ENCODE measurements around the gene SLC5A1.

The SLC5A1 gene

GRCh38 chr22:32042924-32043323 is at the start of gene SLC5A1:
SLC5A1 (plus strand) TSS chr22:32043261; CDS start chr22:32043282, 21 bp downstream.
- no peak for DNase-seq (ENCODE audit: low spot score)
- no peaks in the 10 kb centered on the region for H3K4me1 Mint-ChIP-seq (ENCODE audit: low read depth)
- peaks cover 57% of the 10 kb centered on the region for H3K27me3 Mint-ChIP-seq (ENCODE audit: low read depth)
- no peaks in the 10 kb centered on the region for H3K36me3 Mint-ChIP-seq (ENCODE audit: low read depth)
- no peak within 1 kb of the TSS for H3K27ac Mint-ChIP-seq
- no peaks in the 10 kb centered on the region for H3K9me3 Mint-ChIP-seq
- no peak within 1 kb of the TSS for H3K4me3 Mint-ChIP-seq

GRCh38 chr22:31995046-31995445 is 48.0 kb upstream of the SLC5A1 start:
- Mint-ChIP-seq H3K27ac (no peak overlapping the region), H3K4me3 (no peak overlapping the region), H3K9me3 (no peaks in the 10 kb centered on the region), H3K36me3 (ENCODE audit: low read depth) (no peaks in the 10 kb centered on the region), H3K27me3 (ENCODE audit: low read depth) (peaks cover 14% of the 10 kb centered on the region), H3K4me1 (ENCODE audit: low read depth) (no peaks in the 10 kb centered on the region)
- no peak for DNase-seq (ENCODE audit: low spot score)

- Mint-ChIP-seq H3K27me3 (ENCODE audit: low read depth) (peaks cover 14% of the 10 kb centered on the region), H3K27ac (no peak overlapping the region), H3K9me3 (no peaks in the 10 kb centered on the region), H3K36me3 (ENCODE audit: low read depth) (no peaks in the 10 kb centered on the region), H3K4me3 (no peak overlapping the region), H3K4me1 (ENCODE audit: low read depth) (no peaks in the 10 kb centered on the region)
- DNase-seq (ENCODE audit: low spot score), result no peak
These were observed 47.3 kb upstream of the SLC5A1 start for GRCh38 chr22:31995807-31996206.

- H3K27ac Mint-ChIP-seq, result no peak overlapping the region
- H3K27me3 Mint-ChIP-seq (ENCODE audit: low read depth), result peaks cover 7% of the 10 kb centered on the region
- H3K9me3 Mint-ChIP-seq, result no peaks in the 10 kb centered on the region
- H3K4me3 Mint-ChIP-seq, result no peak overlapping the region
- H3K36me3 Mint-ChIP-seq (ENCODE audit: low read depth), result no peaks in the 10 kb centered on the region
- DNase-seq (ENCODE audit: low spot score), result no peak
- no peaks in the 10 kb centered on the region for H3K4me1 Mint-ChIP-seq (ENCODE audit: low read depth)
These were observed 44.2 kb upstream of the SLC5A1 start for GRCh38 chr22:31998784-31999385.

- Mint-ChIP-seq H3K4me1 (ENCODE audit: low read depth) (no peaks in the 10 kb centered on the region), H3K36me3 (ENCODE audit: low read depth) (no peaks in the 10 kb centered on the region), H3K9me3 (no peaks in the 10 kb centered on the region), H3K27ac (no peak overlapping the region), H3K27me3 (ENCODE audit: low read depth) (peaks cover 7% of the 10 kb centered on the region), H3K4me3 (no peak overlapping the region)
- no peak for DNase-seq (ENCODE audit: low spot score)
These were observed 42.9 kb upstream of the SLC5A1 start for GRCh38 chr22:32000181-32000580.

- H3K36me3 Mint-ChIP-seq (ENCODE audit: low read depth), result no peaks in the 10 kb centered on the region
- no peak overlapping the region for H3K27ac Mint-ChIP-seq
- no peak for DNase-seq (ENCODE audit: low spot score)
- H3K9me3 Mint-ChIP-seq, result no peaks in the 10 kb centered on the region
- H3K4me1 Mint-ChIP-seq (ENCODE audit: low read depth), result no peaks in the 10 kb centered on the region
- no peak overlapping the region for H3K4me3 Mint-ChIP-seq
- no peaks in the 10 kb centered on the region for H3K27me3 Mint-ChIP-seq (ENCODE audit: low read depth)
These were observed 37.6 kb upstream of the SLC5A1 start for GRCh38 chr22:32005453-32005852.

GRCh38 chr22:32013200-32013599 is 29.9 kb upstream of the SLC5A1 start:
- Mint-ChIP-seq H3K4me1 (ENCODE audit: low read depth) (no peaks in the 10 kb centered on the region), H3K4me3 (no peak overlapping the region), H3K27ac (no peak overlapping the region), H3K9me3 (peaks cover 22% of the 10 kb centered on the region), H3K27me3 (ENCODE audit: low read depth) (peaks cover 2% of the 10 kb centered on the region), H3K36me3 (ENCODE audit: low read depth) (peaks cover 2% of the 10 kb centered on the region)
- DNase-seq (ENCODE audit: low spot score), result no peak

- Mint-ChIP-seq H3K36me3 (ENCODE audit: low read depth) (peaks cover 2% of the 10 kb centered on the region), H3K27me3 (ENCODE audit: low read depth) (peaks cover 2% of the 10 kb centered on the region), H3K4me3 (no peak overlapping the region), H3K9me3 (peaks cover 22% of the 10 kb centered on the region), H3K4me1 (ENCODE audit: low read depth) (no peaks in the 10 kb centered on the region), H3K27ac (no peak overlapping the region)
- no peak for DNase-seq (ENCODE audit: low spot score)
These were observed 27.0 kb upstream of the SLC5A1 start for GRCh38 chr22:32016081-32016480.

GRCh38 chr22:32018056-32018455 is 25.0 kb upstream of the SLC5A1 start:
- Mint-ChIP-seq H3K4me1 (ENCODE audit: low read depth) (no peaks in the 10 kb centered on the region), H3K4me3 (no peak overlapping the region)
- DNase-seq (ENCODE audit: low spot score), result no peak

GRCh38 chr22:32020117-32020516 is 22.9 kb upstream of the SLC5A1 start:
- Mint-ChIP-seq H3K9me3 (peaks cover 3% of the 10 kb centered on the region), H3K36me3 (ENCODE audit: low read depth) (no peaks in the 10 kb centered on the region), H3K27ac (no peak overlapping the region), H3K4me3 (no peak overlapping the region), H3K27me3 (ENCODE audit: low read depth) (peaks cover 11% of the 10 kb centered on the region), H3K4me1 (ENCODE audit: low read depth) (no peaks in the 10 kb centered on the region)
- DNase-seq (ENCODE audit: low spot score), result no peak

More at GRCh38 chr22:32018056-32018455, 25.0 kb upstream of the SLC5A1 start:
- Mint-ChIP-seq H3K9me3 (peaks cover 13% of the 10 kb centered on the region), H3K27me3 (ENCODE audit: low read depth) (peaks cover 6% of the 10 kb centered on the region), H3K36me3 (ENCODE audit: low read depth) (peaks cover 2% of the 10 kb centered on the region), H3K27ac (no peak overlapping the region)

GRCh38 chr22:32021716-32022115 is 21.3 kb upstream of the SLC5A1 start:
- Mint-ChIP-seq H3K9me3 (no peaks in the 10 kb centered on the region), H3K4me1 (ENCODE audit: low read depth) (no peaks in the 10 kb centered on the region), H3K36me3 (ENCODE audit: low read depth) (no peaks in the 10 kb centered on the region), H3K27ac (no peak overlapping the region), H3K27me3 (ENCODE audit: low read depth) (peaks cover 13% of the 10 kb centered on the region), H3K4me3 (no peak overlapping the region)
- no peak for DNase-seq (ENCODE audit: low spot score)

- Mint-ChIP-seq H3K36me3 (ENCODE audit: low read depth) (no peaks in the 10 kb centered on the region), H3K4me3 (no peak overlapping the region), H3K27ac (no peak overlapping the region), H3K27me3 (ENCODE audit: low read depth) (peaks cover 16% of the 10 kb centered on the region), H3K4me1 (ENCODE audit: low read depth) (no peaks in the 10 kb centered on the region), H3K9me3 (no peaks in the 10 kb centered on the region)
- DNase-seq (ENCODE audit: low spot score), result no peak
These were observed 19.7 kb upstream of the SLC5A1 start for GRCh38 chr22:32023251-32023827.

GRCh38 chr22:32024796-32025195 is 18.3 kb upstream of the SLC5A1 start:
- H3K4me3 Mint-ChIP-seq, result no peak overlapping the region
- DNase-seq (ENCODE audit: low spot score), result no peak
- peaks cover 16% of the 10 kb centered on the region for H3K27me3 Mint-ChIP-seq (ENCODE audit: low read depth)
- no peaks in the 10 kb centered on the region for H3K36me3 Mint-ChIP-seq (ENCODE audit: low read depth)
- H3K9me3 Mint-ChIP-seq, result no peaks in the 10 kb centered on the region
- H3K27ac Mint-ChIP-seq, result no peak overlapping the region
- H3K4me1 Mint-ChIP-seq (ENCODE audit: low read depth), result no peaks in the 10 kb centered on the region

GRCh38 chr22:32030518-32031247 is 12.4 kb upstream of the SLC5A1 start:
- Mint-ChIP-seq H3K27ac (no peak overlapping the region), H3K36me3 (ENCODE audit: low read depth) (no peaks in the 10 kb centered on the region), H3K9me3 (no peaks in the 10 kb centered on the region), H3K4me3 (no peak overlapping the region), H3K4me1 (ENCODE audit: low read depth) (no peaks in the 10 kb centered on the region), H3K27me3 (ENCODE audit: low read depth) (peaks cover 10% of the 10 kb centered on the region)
- no peak for DNase-seq (ENCODE audit: low spot score)

All from T-helper 2 cell treated with Interferon-gamma antibody and Interleukin-4, amounts not matched to agents 5 μg/mL and 100 μg/mL, for 36 hours (primary cell).